Ovary (tissue), 3 donors: ENCODE measurements around the gene KIF15.

Experiments used
- CTCF ChIP-seq, 3 donors: fragments of 450-650 bp in 2 of 3; fragments of 200-600 bp in 1 of 3; IDR thresholded peaks; one replicate each; pipeline versions ENCODE4 v1.5.1 to v1.8.0; 2016 to 2022; ENCODE audit warnings: antibody characterized with exemption in 3 of 3, mild to moderate bottlenecking in 1 of 3
- EP300 ChIP-seq: sonication (generic); formaldehyde crosslinking; IDR thresholded peaks from one replicate; pipeline ENCODE4 v1.6.1; 2017; ENCODE audit warnings: antibody characterized with exemption
- POLR2A ChIP-seq: fragments of 450-650 bp; IDR thresholded peaks from one replicate; pipeline ENCODE4 v1.6.1; 2017; ENCODE audit warnings: antibody characterized with exemption, mild to moderate bottlenecking, moderate library complexity
- donor health status: DM: no; HTN: no; CAD: no.

DNA sequence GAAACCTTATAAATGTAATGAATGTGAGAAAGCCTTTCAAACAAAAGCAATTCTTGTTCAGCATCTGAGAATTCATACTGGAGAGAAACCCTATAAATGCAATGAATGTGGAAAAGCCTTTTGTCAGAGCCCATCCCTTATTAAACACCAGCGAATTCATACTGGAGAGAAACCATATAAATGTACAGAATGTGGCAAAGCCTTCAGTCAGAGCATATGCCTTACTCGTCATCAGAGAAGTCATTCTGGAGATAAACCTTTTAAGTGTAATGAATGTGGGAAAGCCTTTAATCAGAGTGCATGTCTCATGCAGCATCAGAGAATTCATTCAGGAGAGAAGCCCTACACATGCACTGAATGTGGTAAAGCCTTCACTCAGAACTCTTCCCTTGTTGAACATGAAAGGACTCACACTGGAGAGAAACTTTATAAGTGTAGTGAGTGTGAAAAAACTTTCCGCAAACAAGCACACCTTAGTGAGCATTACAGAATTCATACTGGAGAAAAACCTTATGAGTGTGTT is 26.9 kb upstream of the KIF15 start:
- TF ChIP-seq CTCF (IDR thresholded peaks at IDR 0.05) = no peak
- TF ChIP-seq POLR2A = no peak
- no peak for TF ChIP-seq EP300
